K562 (cell line): ENCODE measurements around the gene NAIP.
"Not testable (repeated sequence)": the region's sequence is repeated elsewhere in the genome, so short reads cannot be mapped to it uniquely, and the experiment has no call there.

Experiments used
- ARID1B ChIP-seq: fragments of 450-650 bp; IDR thresholded peaks from 2 replicates; pipeline ENCODE4 v1.6.1; 2016; ENCODE audit warnings: antibody characterized with exemption, mild to moderate bottlenecking, inconsistent platforms
- CBX2 ChIP-seq: fragments of 200-600 bp; sonication (generic); IDR thresholded peaks from one replicate; pipeline ENCODE4 v1.6.1; 2012; ENCODE audit warnings: mild to moderate bottlenecking, low read length, inconsistent platforms; ENCODE audit not compliant: insufficient read depth, poor library complexity, severe bottlenecking
- ERF ChIP-seq: fragments of 450-650 bp; formaldehyde crosslinking; IDR thresholded peaks from 2 replicates; pipeline ENCODE4 v1.4.0; 2020; ENCODE audit warnings: mild to moderate bottlenecking, mixed read lengths
- FOXA1 ChIP-seq: fragments of 450-650 bp; IDR thresholded peaks from 2 replicates; pipeline ENCODE4 v1.6.1; 2016; ENCODE audit warnings: mild to moderate bottlenecking, borderline replicate concordance
- POLR2A ChIP-seq: fragments of 450-650 bp; conservative IDR thresholded peaks from 2 replicates; pipeline ENCODE4 v1.6.1; 2016
- TAF1 ChIP-seq: IDR thresholded peaks from 2 replicates; pipeline ENCODE4 v1.6.1; 2011; ENCODE audit warnings: mild to moderate bottlenecking, low read length, moderate library complexity; ENCODE audit not compliant: insufficient read depth, control insufficient read depth, severe bottlenecking; ENCODE audit errors: extremely low read depth
- ZNF384 ChIP-seq: IDR thresholded peaks from 2 replicates; pipeline ENCODE4 v1.6.1; 2012; ENCODE audit warnings: low read depth, low read length, improper control_type of control experiment
- TF ChIP-seq, protein P1 (sequence below): fragments of 450-650 bp; IDR thresholded peaks from 2 replicates; pipeline ENCODE4 v1.6.1; 2017; ENCODE audit warnings: antibody characterized with exemption
- TF ChIP-seq, protein P2 (sequence below), 3 experiments: IDR thresholded peaks in 2 of 3; conservative IDR thresholded peaks in 1 of 3; 2 replicates each; pipeline ENCODE4 v1.5.1; 2011 to 2012; ENCODE audit warnings: low read length in 3 of 3, mild to moderate bottlenecking in 3 of 3, control low read depth in 2 of 3, improper control_type of control experiment in 1 of 3, inconsistent platforms in 1 of 3, low read depth in 1 of 3, mixed read lengths in 1 of 3, moderate library complexity in 1 of 3; ENCODE audit not compliant: insufficient read depth in 2 of 3
- TF ChIP-seq, protein P3 (sequence below), 3 experiments: fragments of 200-800 bp in 1 of 3; sonication (Bioruptor generic) in 1 of 3; sonication (generic) in 1 of 3; formaldehyde crosslinking in 1 of 3; IDR thresholded peaks; 2 replicates each; pipeline versions ENCODE4 v1.6.1 to v1.8.0; 2016 to 2022; ENCODE audit warnings: mild to moderate bottlenecking in 2 of 3, missing compliant biosample characterization in 2 of 3, missing genetic modification characterization in 2 of 3, missing genetic modification reagents in 1 of 3

DNA sequence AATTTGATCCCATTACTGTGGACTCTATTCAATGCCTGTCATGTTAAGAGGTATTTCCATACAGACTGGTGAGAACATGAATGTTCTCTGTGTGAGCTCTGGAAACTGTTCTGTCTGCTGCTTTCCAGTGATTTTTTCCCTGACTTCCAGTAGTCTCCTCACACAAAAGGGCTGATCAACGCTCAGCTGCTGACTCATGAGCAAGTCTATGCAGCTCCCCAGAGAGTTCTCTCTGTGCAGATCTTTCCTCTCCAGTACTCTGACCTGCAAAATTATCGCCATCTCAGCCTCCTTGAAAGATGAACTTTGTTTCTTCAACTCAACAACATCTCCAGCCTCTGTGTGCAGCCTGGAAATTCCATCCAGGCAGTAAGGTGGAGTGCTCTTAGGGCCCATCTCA lies 19.0 kb upstream of the NAIP start:
- TF ChIP-seq FOXA1, ZNF384, TAF1, CBX2, POLR2A, ERF, ARID1B: not testable (repeated sequence)
- TF ChIP-seq, protein P1, sequence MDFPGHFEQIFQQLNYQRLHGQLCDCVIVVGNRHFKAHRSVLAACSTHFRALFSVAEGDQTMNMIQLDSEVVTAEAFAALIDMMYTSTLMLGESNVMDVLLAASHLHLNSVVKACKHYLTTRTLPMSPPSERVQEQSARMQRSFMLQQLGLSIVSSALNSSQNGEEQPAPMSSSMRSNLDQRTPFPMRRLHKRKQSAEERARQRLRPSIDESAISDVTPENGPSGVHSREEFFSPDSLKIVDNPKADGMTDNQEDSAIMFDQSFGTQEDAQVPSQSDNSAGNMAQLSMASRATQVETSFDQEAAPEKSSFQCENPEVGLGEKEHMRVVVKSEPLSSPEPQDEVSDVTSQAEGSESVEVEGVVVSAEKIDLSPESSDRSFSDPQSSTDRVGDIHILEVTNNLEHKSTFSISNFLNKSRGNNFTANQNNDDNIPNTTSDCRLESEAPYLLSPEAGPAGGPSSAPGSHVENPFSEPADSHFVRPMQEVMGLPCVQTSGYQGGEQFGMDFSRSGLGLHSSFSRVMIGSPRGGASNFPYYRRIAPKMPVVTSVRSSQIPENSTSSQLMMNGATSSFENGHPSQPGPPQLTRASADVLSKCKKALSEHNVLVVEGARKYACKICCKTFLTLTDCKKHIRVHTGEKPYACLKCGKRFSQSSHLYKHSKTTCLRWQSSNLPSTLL = not testable (repeated sequence)
- TF ChIP-seq, protein P2, sequence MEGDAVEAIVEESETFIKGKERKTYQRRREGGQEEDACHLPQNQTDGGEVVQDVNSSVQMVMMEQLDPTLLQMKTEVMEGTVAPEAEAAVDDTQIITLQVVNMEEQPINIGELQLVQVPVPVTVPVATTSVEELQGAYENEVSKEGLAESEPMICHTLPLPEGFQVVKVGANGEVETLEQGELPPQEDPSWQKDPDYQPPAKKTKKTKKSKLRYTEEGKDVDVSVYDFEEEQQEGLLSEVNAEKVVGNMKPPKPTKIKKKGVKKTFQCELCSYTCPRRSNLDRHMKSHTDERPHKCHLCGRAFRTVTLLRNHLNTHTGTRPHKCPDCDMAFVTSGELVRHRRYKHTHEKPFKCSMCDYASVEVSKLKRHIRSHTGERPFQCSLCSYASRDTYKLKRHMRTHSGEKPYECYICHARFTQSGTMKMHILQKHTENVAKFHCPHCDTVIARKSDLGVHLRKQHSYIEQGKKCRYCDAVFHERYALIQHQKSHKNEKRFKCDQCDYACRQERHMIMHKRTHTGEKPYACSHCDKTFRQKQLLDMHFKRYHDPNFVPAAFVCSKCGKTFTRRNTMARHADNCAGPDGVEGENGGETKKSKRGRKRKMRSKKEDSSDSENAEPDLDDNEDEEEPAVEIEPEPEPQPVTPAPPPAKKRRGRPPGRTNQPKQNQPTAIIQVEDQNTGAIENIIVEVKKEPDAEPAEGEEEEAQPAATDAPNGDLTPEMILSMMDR (IDR thresholded peaks at IDR 0.05 in 2 of 3, conservative IDR thresholded peaks at IDR 0.05 in 1 of 3; ENCODE audit: insufficient read depth in 2 of 3, low read depth in 1 of 3, low read length in 3 of 3) = not testable (repeated sequence)
- TF ChIP-seq, protein P3, sequence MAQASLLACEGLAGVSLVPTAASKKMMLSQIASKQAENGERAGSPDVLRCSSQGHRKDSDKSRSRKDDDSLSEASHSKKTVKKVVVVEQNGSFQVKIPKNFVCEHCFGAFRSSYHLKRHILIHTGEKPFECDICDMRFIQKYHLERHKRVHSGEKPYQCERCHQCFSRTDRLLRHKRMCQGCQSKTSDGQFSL (CRISPR knock-in tag; IDR thresholded peaks at IDR 0.05) = not testable (repeated sequence)
- TF ChIP-seq, protein P3 (tag; IDR thresholded peaks at IDR 0.05) = not testable (repeated sequence)
